Measurements from ENCODE around the gene RHAG. TPM values are rescaled to one million over a fixed set of nuclear protein-coding genes. Genes with fewer than 3 reads are reported as not detected.

Gene RHAG
- total and polyA plus RNA-seq, 2 experiments from 2014 or later: not detected

DNA sequence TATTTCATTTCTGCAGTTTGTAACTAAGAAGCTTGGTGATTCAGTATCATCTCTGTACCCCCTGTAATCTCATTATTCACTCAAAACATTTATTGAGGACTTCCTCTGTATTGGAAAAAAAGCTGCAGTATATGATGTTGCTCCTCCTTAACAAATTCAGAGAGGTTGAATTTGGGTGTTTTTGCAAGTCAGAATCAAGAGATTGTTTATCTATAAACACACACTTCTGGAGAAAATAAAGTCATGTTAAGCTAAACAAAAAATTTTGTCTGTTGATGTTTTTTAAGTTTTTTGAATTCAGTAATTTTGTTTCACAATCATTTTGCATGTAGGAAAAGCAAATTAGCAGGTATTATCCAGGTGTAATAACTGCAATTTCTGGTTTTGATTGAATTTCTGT is 11.4 kb upstream of the RHAG start:
- ATAC-seq: no peak
- H3F3A ChIP-seq (replicated peaks; ENCODE audit: low read depth): no peaks in the 10 kb centered on the region
- no peak overlapping the region for H2AFZ ChIP-seq
- H4K20me1 ChIP-seq (replicated peaks; ENCODE audit: insufficient read depth): no peaks in the 10 kb centered on the region
- Mint-ChIP-seq H3K9me3 (no peaks in the 10 kb centered on the region), H3K27ac (no peak overlapping the region), H3K4me3 (no peak overlapping the region), H3K27me3 (ENCODE audit: insufficient read depth, low read depth, poor library complexity) (no peaks in the 10 kb centered on the region), H3K36me3 (ENCODE audit: low read depth) (no peaks in the 10 kb centered on the region), H3K4me1 (peaks cover 2% of the 10 kb centered on the region; the same call in 1 of the 3 replicates)
- H3K4me3 ChIP-seq: no peak overlapping the region
- H3K27me3 ChIP-seq (ENCODE audit: insufficient read depth): no peaks in the 10 kb centered on the region
- no peak overlapping the region for H3K4me2 ChIP-seq
- no peak for DNase-seq (ENCODE audit: low spot score)
- H3K27ac ChIP-seq (ENCODE audit: low read depth): no peak overlapping the region
- H3K9me2 ChIP-seq (ENCODE audit: insufficient read depth): no peaks in the 10 kb centered on the region
- no peaks in the 10 kb centered on the region for H3K79me2 ChIP-seq (replicated peaks; ENCODE audit: insufficient read depth)
- no peaks in the 10 kb centered on the region for H3K4me1 ChIP-seq (ENCODE audit: insufficient read depth)
- TF ChIP-seq CREB1 (CRISPR knock-in tag; IDR thresholded peaks at IDR 0.05; ENCODE audit: low read depth) (no peak), CTCF (conservative IDR thresholded peaks at IDR 0.05; ENCODE audit: low read depth in 2 of 2) (no peak), REST (IDR thresholded peaks at IDR 0.05; ENCODE audit: unreplicated experiment) (no peak), ZNF114 (CRISPR knock-in tag; IDR thresholded peaks at IDR 0.05) (no peak), ZNF331 (CRISPR knock-in tag; IDR thresholded peaks at IDR 0.05; ENCODE audit: low read depth) (no peak), POLR2AphosphoS5 (IDR thresholded peaks at IDR 0.05; ENCODE audit: low read depth) (no peak)
- TF ChIP-seq, protein P1, sequence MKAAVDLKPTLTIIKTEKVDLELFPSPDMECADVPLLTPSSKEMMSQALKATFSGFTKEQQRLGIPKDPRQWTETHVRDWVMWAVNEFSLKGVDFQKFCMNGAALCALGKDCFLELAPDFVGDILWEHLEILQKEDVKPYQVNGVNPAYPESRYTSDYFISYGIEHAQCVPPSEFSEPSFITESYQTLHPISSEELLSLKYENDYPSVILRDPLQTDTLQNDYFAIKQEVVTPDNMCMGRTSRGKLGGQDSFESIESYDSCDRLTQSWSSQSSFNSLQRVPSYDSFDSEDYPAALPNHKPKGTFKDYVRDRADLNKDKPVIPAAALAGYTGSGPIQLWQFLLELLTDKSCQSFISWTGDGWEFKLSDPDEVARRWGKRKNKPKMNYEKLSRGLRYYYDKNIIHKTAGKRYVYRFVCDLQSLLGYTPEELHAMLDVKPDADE (IDR thresholded peaks at IDR 0.05): no peak
- TF ChIP-seq, protein P2, sequence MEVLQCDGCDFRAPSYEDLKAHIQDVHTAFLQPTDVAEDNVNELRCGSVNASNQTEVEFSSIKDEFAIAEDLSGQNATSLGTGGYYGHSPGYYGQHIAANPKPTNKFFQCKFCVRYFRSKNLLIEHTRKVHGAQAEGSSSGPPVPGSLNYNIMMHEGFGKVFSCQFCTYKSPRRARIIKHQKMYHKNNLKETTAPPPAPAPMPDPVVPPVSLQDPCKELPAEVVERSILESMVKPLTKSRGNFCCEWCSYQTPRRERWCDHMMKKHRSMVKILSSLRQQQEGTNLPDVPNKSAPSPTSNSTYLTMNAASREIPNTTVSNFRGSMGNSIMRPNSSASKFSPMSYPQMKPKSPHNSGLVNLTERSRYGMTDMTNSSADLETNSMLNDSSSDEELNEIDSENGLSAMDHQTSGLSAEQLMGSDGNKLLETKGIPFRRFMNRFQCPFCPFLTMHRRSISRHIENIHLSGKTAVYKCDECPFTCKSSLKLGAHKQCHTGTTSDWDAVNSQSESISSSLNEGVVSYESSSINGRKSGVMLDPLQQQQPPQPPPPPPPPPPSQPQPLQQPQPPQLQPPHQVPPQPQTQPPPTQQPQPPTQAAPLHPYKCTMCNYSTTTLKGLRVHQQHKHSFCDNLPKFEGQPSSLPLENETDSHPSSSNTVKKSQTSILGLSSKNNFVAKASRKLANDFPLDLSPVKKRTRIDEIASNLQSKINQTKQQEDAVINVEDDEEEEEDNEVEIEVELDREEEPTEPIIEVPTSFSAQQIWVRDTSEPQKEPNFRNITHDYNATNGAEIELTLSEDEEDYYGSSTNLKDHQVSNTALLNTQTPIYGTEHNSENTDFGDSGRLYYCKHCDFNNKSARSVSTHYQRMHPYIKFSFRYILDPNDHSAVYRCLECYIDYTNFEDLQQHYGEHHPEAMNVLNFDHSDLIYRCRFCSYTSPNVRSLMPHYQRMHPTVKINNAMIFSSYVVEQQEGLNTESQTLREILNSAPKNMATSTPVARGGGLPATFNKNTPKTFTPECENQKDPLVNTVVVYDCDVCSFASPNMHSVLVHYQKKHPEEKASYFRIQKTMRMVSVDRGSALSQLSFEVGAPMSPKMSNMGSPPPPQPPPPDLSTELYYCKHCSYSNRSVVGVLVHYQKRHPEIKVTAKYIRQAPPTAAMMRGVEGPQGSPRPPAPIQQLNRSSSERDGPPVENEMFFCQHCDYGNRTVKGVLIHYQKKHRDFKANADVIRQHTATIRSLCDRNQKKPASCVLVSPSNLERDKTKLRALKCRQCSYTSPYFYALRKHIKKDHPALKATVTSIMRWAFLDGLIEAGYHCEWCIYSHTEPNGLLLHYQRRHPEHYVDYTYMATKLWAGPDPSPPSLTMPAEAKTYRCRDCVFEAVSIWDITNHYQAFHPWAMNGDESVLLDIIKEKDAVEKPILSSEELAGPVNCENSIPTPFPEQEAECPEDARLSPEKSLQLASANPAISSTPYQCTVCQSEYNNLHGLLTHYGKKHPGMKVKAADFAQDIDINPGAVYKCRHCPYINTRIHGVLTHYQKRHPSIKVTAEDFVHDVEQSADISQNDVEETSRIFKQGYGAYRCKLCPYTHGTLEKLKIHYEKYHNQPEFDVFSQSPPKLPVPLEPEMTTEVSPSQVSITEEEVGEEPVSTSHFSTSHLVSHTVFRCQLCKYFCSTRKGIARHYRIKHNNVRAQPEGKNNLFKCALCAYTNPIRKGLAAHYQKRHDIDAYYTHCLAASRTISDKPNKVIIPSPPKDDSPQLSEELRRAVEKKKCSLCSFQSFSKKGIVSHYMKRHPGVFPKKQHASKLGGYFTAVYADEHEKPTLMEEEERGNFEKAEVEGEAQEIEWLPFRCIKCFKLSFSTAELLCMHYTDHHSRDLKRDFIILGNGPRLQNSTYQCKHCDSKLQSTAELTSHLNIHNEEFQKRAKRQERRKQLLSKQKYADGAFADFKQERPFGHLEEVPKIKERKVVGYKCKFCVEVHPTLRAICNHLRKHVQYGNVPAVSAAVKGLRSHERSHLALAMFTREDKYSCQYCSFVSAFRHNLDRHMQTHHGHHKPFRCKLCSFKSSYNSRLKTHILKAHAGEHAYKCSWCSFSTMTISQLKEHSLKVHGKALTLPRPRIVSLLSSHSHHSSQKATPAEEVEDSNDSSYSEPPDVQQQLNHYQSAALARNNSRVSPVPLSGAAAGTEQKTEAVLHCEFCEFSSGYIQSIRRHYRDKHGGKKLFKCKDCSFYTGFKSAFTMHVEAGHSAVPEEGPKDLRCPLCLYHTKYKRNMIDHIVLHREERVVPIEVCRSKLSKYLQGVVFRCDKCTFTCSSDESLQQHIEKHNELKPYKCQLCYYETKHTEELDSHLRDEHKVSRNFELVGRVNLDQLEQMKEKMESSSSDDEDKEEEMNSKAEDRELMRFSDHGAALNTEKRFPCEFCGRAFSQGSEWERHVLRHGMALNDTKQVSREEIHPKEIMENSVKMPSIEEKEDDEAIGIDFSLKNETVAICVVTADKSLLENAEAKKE (CRISPR knock-in tag; IDR thresholded peaks at IDR 0.05): no peak
- no peaks in the 10 kb centered on the region for H3K36me3 ChIP-seq (ENCODE audit: insufficient read depth)

Measured in GM23338 (cell line).